Measurements from ENCODE around the gene LYRM4.

GRCh38 chr6:5072440-5072839, 188.3 kb downstream of the LYRM4 start:
- TF ChIP-seq CTCF (optimal IDR thresholded peaks at IDR 0.05 in 1 of 3, IDR thresholded peaks at IDR 0.05 in 1 of 3, conservative IDR thresholded peaks at IDR 0.05 in 1 of 3; ENCODE audit: extremely low read depth in 1 of 3, insufficient read depth in 2 of 3, low read length in 3 of 3): no peak
- TF ChIP-seq EZH2 (IDR thresholded peaks at IDR 0.05; ENCODE audit: low read length): no peak
